ENCODE measurements around the gene ITPR1. TPM values are rescaled to one million over a fixed set of nuclear protein-coding genes. Genes with fewer than 3 reads are reported as not detected.
"Not testable (repeated sequence)": the region's sequence is repeated elsewhere in the genome, so short reads cannot be mapped to it uniquely, and the experiment has no call there.

ITPR1 gene
- total RNA-seq, 2 donors from 2014 or later = 119 to 177 TPM

DNA sequence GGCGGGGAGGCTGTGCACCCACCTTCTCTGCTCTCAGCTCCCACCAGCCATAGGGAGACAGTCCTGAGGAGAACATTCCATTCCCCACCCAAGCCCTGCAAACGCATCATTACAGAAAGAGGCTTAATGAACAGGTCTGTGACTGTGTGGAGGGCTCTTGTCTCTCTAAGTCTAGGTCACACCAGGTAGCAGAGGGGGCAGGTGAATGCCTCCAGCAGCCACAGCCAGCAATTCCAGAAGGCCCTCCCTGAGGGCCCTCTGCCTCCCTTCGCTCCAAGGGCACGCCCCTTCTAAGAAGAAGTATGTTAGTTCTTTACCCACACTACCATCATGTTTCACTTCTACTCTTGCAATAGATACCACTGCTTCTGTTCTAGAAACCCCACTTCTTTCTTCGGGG, 268.6 kb downstream of the ITPR1 start:
- Mint-ChIP-seq H3K27me3 (no peaks in the 10 kb centered on the region), H3K36me3 (peaks cover 26% of the 10 kb centered on the region), H3K9me3 (peaks cover 15% of the 10 kb centered on the region), H3K4me3 (no peak overlapping the region), H3K27ac (peak overlapping the region in 1 of 2 donors; percentile 57), H3K4me1 (ENCODE audit: low read depth in 2 of 2) (peaks cover 22 to 34% of the 10 kb centered on the region in 2 donors)
- no peak for ATAC-seq
- DNase-seq (ENCODE audit: low spot score) = no peak

DNA sequence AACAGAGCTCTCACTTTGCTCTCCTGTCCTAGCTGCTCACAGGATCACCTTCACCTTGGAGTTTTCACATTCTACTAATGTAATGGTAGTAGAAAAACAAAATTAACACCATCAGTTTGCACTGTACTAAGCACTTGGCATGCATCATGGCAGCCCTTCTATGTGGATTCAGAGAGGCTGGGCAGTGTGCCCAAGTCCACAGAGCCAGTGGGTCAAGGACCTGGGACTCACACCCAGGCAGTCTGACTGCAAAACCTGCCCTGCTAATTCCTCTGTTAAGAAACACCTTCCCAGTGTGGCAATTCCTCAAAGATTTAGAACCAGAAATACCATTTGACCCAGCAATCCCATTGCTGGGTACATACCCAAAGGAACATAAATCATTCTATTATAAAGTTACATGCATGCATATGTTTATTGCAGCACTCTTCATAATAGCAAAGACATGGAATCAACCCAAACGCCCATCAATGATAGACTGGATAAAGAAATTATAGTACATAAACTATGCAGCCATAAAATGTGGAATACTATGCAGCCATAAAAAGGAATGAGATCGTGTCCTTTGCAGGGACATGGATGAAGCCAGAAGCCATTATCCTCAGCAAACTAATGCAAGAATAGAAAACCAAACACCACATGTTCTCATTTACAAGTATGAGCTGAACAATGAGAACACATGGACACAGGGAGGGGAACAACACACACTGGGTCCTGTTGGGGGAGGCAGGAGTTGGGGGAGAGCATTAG, 269.5 kb downstream of the ITPR1 start:
- not testable (repeated sequence) for H3K4me3 Mint-ChIP-seq; H3K27me3 Mint-ChIP-seq; ATAC-seq; DNase-seq (ENCODE audit: low spot score)
- Mint-ChIP-seq H3K36me3 (peaks cover 25% of the 10 kb centered on the region), H3K27ac (peak overlapping the region in 1 of 2 donors; percentile 9), H3K9me3 (peaks cover 15% of the 10 kb centered on the region), H3K4me1 (ENCODE audit: low read depth in 2 of 2) (peaks cover 20 to 31% of the 10 kb centered on the region in 2 donors)

DNA sequence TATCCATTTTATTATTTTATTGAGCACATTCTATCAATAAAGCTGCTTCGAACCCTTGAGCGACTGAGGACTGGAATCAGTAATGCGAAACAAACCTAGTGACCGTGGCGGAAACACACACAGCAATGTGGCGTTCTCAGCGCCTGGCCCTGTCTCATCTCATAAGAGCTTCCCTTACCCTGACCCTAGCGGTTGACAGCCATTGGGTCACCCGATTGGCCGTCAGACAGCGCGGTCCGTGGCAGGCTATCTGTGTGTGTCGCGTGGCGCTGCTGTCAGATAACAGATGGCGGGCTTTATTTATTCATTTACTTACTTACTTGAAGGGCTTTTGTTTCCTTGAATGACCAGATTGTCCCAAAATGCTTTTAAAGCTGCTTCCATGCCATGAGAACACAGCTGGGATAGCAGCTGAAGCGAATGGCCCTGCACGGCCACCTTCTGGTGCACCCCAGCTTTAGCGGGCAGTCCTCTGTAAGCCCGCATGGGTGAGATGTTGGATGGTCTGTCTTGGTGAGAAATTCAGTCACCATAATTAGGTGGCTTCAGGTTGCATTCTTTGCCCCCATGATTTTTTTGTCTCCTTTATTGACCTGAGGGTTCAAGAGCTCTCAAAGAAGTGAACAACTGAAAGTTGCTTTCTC, 270.6 kb downstream of the ITPR1 start:
- Mint-ChIP-seq H3K27me3 (no peaks in the 10 kb centered on the region), H3K9me3 (peaks cover 15% of the 10 kb centered on the region), H3K27ac (peak overlapping the region in 1 of 2 donors; percentile 9), H3K4me3 (no peak overlapping the region), H3K36me3 (peaks cover 25% of the 10 kb centered on the region), H3K4me1 (ENCODE audit: low read depth in 2 of 2) (peaks cover 20 to 28% of the 10 kb centered on the region in 2 donors)
- no peak for DNase-seq (ENCODE audit: low spot score)
- ATAC-seq = no peak

DNA sequence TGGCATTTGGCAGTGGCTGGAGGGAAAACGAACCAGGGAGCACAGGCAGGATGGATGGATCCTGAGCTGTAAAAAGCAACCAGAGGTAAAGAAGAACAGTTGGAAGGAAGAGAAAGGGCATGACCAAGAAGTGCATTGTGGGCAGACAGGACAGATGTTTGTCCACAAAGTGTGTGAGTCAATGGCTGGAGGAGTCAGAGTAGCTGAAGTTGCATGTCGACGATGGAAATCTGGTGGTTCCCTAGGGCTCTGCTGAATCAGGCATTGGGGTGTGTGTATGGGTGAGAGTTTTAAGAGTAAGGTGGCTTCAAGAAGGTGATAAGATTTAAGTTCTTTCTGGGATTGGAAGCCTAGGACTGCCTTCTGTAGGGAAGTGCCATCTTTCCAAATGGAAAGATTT, 272.1 kb downstream of the ITPR1 start:
- peaks cover 15% of the 10 kb centered on the region for H3K9me3 Mint-ChIP-seq
- H3K4me3 Mint-ChIP-seq = no peak overlapping the region
- no peak for DNase-seq (ENCODE audit: low spot score)
- peak overlapping the region in 1 of 2 donors; percentile 9 for H3K27ac Mint-ChIP-seq
- H3K36me3 Mint-ChIP-seq = peaks cover 25% of the 10 kb centered on the region
- H3K27me3 Mint-ChIP-seq = no peaks in the 10 kb centered on the region
- H3K4me1 Mint-ChIP-seq (ENCODE audit: low read depth in 2 of 2) = peaks cover 8 to 15% of the 10 kb centered on the region in 2 donors
- ATAC-seq = no peak

DNA sequence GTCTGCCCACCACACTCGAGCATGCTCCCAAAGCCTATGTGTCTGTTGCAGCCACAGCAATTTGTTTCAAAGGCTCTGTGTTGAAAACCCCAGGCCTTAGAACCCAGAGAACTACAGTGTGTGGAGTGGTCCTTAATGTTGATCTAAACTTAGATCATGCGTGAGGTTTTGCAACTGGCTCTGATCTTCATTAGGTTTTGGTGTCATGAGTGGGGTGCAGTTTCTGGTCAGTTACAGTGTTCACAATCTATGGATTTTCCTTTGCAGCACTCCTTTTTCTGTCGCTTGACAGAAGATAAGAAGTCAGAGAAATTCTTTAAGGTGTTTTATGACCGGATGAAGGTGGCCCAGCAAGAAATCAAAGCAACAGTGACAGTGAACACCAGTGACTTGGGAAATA, 273.1 kb downstream of the ITPR1 start:
- Mint-ChIP-seq H3K27me3 (no peaks in the 10 kb centered on the region), H3K9me3 (peaks cover 15% of the 10 kb centered on the region), H3K4me3 (no peak overlapping the region), H3K36me3 (peaks cover 24% of the 10 kb centered on the region), H3K4me1 (ENCODE audit: low read depth in 2 of 2) (peaks cover 12 to 19% of the 10 kb centered on the region in 2 donors), H3K27ac (no peak overlapping the region)
- ATAC-seq (no peak), DNase-seq (ENCODE audit: low spot score) (no peak)

DNA sequence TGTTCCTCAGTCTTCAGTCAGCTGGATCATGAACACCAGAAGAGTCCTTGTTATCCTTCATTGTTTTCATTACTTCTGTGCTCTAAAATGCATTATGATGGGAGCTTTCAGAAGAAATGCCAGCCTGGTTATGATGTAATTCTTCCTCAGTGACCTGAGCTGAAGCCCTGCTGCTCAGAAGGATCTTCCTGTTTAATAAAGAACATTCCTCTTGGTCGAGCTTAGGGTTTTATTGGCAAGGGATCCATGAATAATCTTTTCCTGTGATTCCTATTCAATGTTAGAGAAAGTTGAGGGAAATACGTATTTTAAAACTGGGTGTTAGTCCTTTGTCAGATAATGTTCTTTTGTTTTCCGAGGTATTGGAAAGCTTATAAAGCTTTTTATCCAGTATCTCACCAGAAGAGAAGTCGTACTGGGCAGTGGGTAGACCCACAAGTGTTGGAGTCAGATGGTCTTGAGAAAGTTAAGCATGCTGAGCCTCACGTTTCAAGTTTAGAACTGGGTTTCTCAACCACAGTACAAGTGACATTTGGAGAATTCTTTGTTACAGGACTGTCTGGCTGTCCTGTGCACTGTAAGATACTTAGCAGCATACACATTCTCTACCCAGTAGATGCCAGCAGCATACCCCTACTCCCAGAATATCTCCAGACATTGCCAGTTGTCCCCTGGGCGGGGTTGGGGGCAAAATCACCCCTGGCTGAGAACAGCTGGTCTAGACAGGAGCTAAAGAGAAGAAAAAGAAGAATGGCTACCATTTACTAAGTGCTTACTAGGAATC, 273.8 kb downstream of the ITPR1 start:
- Mint-ChIP-seq H3K4me3 (no peak overlapping the region), H3K27ac (peak overlapping the region in 1 of 2 donors; percentile 54), H3K27me3 (no peaks in the 10 kb centered on the region), H3K36me3 (peaks cover 21% of the 10 kb centered on the region), H3K4me1 (ENCODE audit: low read depth in 2 of 2) (peaks cover 12 to 15% of the 10 kb centered on the region in 2 donors), H3K9me3 (peaks cover 15% of the 10 kb centered on the region)
- DNase-seq (ENCODE audit: low spot score) = no peak
- ATAC-seq = no peak

DNA sequence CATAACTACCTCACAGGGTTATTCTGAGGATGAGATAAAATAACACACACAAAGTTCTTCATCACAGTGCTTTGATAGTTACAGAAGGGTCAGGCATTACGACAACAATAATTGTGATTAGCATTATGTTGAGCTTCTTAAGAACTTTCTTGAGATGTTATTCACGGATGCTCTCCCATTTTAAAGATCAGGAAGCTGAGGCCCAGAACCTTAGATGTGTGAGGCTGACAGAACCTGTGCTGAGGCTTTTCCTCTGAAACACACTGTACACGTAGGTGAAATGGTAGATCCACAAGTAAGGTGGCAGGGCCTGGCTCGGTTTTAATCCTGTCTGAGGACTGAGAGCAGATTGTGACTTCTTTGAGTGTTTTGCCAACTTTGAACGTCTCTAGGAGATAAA, 274.9 kb downstream of the ITPR1 start:
- Mint-ChIP-seq H3K9me3 (peaks cover 10% of the 10 kb centered on the region), H3K4me1 (ENCODE audit: low read depth in 2 of 2) (peaks cover 18 to 22% of the 10 kb centered on the region in 2 donors), H3K36me3 (peaks cover 21% of the 10 kb centered on the region), H3K27ac (peak overlapping the region in 1 of 2 donors; percentile 61), H3K4me3 (no peak overlapping the region), H3K27me3 (no peaks in the 10 kb centered on the region)
- ATAC-seq (no peak), DNase-seq (ENCODE audit: low spot score) (no peak)

DNA sequence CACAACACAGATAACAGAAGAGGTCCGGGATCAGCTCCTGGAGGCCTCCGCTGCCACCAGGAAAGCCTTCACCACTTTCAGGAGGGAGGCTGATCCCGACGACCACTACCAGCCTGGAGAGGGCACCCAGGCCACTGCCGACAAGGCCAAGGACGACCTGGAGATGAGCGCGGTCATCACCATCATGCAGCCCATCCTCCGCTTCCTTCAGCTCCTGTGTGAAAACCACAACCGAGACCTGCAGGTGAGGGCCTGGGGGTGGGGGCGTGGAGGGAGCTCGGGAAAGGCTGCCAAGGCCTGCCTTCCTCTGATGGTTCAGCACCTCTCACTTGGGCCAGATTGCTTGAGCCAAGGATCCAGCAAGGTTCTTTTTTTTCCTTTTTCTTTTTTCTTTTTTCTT, 275.4 kb downstream of the ITPR1 start:
- H3K4me1 Mint-ChIP-seq (ENCODE audit: low read depth in 2 of 2) = peaks cover 23 to 27% of the 10 kb centered on the region in 2 donors
- peaks cover 21% of the 10 kb centered on the region for H3K36me3 Mint-ChIP-seq
- no peak overlapping the region for H3K4me3 Mint-ChIP-seq
- DNase-seq (ENCODE audit: low spot score) (no peak), ATAC-seq (no peak)
- H3K27me3 Mint-ChIP-seq = no peaks in the 10 kb centered on the region
- peak overlapping the region in 1 of 2 donors; percentile 61 for H3K27ac Mint-ChIP-seq
- peaks cover 10% of the 10 kb centered on the region for H3K9me3 Mint-ChIP-seq

DNA sequence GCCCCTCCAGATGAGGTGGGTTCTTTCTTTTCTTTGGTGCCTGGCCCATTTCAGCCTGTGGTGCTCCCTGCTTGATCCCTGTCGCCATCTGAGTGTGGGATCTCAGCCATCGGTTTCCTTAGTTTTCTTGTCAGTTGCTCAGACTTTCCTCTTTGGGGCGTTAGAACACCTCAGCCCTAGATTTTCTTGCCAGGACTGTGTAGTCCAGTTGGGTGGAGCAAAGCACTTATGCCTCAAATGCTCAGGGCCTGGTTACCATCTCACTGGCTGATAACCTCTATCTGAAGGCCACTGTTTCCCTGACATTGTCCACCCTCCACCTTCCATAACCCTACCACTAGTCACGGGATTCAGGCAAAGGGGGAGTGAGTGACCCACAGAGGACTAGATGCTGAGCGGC, 277.4 kb downstream of the ITPR1 start:
- no peaks in the 10 kb centered on the region for H3K27me3 Mint-ChIP-seq
- peaks cover 27 to 34% of the 10 kb centered on the region in 2 donors for H3K4me1 Mint-ChIP-seq (ENCODE audit: low read depth in 2 of 2)
- H3K9me3 Mint-ChIP-seq = peaks cover 4% of the 10 kb centered on the region
- H3K4me3 Mint-ChIP-seq = no peak overlapping the region
- H3K27ac Mint-ChIP-seq = peak overlapping the region in 1 of 2 donors; percentile 51
- DNase-seq (ENCODE audit: low spot score) = no peak
- ATAC-seq = no peak
- peaks cover 20% of the 10 kb centered on the region for H3K36me3 Mint-ChIP-seq

DNA sequence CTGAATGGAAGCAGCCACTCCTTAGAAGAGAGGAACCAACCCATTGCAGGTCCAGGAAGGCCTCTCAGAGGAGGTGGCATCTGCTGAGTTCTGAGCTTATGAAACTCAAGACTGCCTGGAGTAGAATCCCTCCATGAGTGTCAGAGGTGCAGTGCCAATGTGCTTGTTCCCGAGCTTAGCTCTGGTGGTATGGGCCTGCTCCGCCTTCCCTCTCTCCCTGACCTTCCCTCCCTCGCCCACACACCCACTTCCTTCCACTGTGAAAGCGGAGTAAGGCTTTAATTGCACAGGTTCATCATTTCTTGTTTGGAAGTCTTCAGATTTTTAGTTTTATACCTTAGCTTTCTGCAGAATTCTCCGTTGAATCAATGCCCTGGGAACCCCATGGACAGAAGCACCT, 278.1 kb downstream of the ITPR1 start:
- Mint-ChIP-seq H3K9me3 (peaks cover 2% of the 10 kb centered on the region), H3K4me1 (ENCODE audit: low read depth in 2 of 2) (peaks cover 32 to 38% of the 10 kb centered on the region in 2 donors), H3K27ac (peak overlapping the region in 1 of 2 donors; percentile 51), H3K27me3 (no peaks in the 10 kb centered on the region), H3K4me3 (no peak overlapping the region), H3K36me3 (peaks cover 20% of the 10 kb centered on the region)
- ATAC-seq (no peak), DNase-seq (ENCODE audit: low spot score) (no peak)

DNA sequence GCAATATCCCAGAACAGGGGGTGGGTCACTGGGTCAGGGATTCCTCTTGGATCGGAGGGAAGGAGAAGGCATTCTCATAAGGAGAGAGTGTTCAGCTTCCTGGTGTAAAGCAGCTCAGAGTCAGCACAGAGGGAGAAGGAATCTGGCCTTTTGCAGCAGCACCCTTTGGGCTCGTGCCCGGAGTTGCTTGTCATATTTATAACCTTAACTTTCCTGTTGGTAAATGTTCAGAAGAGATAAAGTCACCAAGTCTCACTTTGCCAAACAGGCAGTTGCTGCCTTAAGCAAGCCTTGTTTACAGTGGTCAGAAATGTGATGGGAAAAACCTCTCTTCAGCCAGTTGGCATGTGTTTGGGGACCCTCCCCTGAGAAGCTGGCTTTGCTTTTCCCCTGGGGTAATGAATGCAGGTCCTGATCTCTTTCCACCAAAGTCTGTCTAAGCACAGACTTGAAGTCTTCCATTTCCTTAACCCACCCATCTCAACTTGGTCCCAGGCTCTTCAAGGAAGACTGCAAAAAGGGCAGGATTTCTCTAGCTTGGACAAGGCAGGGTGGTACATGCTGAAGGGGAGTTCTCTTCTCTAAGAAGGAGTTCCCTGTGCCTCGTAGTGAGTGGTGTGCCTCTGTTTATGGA, 279.1 kb downstream of the ITPR1 start:
- H3K4me1 Mint-ChIP-seq (ENCODE audit: low read depth in 2 of 2) = peaks cover 42 to 47% of the 10 kb centered on the region in 2 donors
- H3K4me3 Mint-ChIP-seq = no peak overlapping the region
- H3K36me3 Mint-ChIP-seq = peaks cover 21% of the 10 kb centered on the region
- ATAC-seq (no peak), DNase-seq (ENCODE audit: low spot score) (no peak)
- H3K9me3 Mint-ChIP-seq = no peaks in the 10 kb centered on the region
- no peaks in the 10 kb centered on the region for H3K27me3 Mint-ChIP-seq
- H3K27ac Mint-ChIP-seq = peak overlapping the region; percentile 37 to 79

DNA sequence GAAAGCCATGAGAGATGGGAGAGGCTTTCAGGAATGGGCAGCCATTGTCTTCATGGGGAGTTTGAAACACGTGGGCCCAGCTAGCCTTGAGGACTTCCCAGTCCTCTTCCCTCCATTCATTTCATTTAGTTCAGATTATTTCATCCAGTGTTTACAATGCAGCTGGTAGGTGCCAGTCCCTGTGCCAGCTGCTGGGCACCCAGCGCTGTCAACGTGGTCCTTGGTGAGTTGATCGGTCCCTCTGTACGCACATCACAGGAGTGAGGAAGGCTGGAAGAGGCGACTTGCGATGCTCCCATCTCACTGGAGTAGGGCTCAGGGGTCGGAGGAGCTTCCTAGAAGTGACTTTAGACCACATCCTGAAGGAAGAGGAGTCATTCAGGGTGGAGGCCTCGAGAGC, 279.7 kb downstream of the ITPR1 start:
- ATAC-seq = no peak
- Mint-ChIP-seq H3K27me3 (no peaks in the 10 kb centered on the region), H3K27ac (peak overlapping the region; percentile 37 to 79), H3K4me1 (ENCODE audit: low read depth in 2 of 2) (peaks cover 48 to 50% of the 10 kb centered on the region in 2 donors), H3K9me3 (no peaks in the 10 kb centered on the region), H3K36me3 (peaks cover 22% of the 10 kb centered on the region), H3K4me3 (no peak overlapping the region)
- no peak for DNase-seq (ENCODE audit: low spot score)

DNA sequence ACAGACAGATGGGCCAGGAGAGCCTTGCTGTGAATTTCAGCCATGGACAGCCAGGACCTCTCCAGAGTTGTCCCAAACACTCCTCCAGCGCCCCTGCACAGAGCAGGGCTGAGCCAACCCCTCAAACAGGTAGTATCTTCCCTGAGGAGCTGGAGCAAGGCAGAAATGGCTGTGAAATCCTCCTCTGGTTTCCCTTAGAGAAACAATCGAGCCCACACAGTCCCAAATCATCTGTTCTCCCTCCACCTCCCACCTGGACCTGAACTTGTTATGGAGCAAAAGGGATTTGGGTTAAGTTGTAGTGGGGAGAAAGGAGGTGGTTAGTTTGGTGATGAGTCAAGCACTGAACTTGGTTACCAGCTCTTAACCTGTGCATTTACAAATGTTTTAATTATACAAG, 280.4 kb downstream of the ITPR1 start:
- H3K9me3 Mint-ChIP-seq = no peaks in the 10 kb centered on the region
- DNase-seq (ENCODE audit: low spot score) (no peak), ATAC-seq (no peak)
- no peaks in the 10 kb centered on the region for H3K27me3 Mint-ChIP-seq
- H3K4me1 Mint-ChIP-seq (ENCODE audit: low read depth in 2 of 2) = peaks cover 52 to 55% of the 10 kb centered on the region in 2 donors
- H3K36me3 Mint-ChIP-seq = peaks cover 29% of the 10 kb centered on the region
- peak overlapping the region; percentile 37 to 79 for H3K27ac Mint-ChIP-seq
- H3K4me3 Mint-ChIP-seq = no peak overlapping the region
